ENCODE measurements around the gene DIPK2A. TPM values are rescaled to one million over a fixed set of nuclear protein-coding genes. Genes with fewer than 3 reads are reported as not detected.

The DIPK2A gene
- total RNA-seq, 1 donor, result 51.0 TPM

DNA sequence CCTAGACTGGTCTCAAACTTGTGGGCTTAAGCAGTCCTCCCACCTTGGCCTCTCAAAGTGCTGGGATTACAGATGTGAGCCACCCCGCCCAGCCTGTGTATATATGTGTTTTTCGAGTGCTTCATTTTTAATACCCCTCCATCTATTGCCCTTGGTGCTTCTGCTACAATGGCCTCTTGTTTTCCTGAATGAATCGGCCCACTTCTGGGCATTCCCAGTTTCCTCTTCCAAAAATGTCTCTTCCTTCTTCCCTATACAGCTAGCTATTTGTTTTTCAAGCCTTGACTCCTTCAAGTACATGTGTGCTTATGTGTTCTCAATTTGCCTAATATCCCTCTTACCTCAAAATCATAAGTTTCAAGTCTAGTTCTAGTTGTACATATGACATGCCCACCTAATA, 16.7 kb downstream of the DIPK2A start:
- DNase-seq (ENCODE audit: low read depth), result no peak
- no peak for TF ChIP-seq CTCF (IDR thresholded peaks at IDR 0.05; ENCODE audit: insufficient read depth, low read length)
- no peak overlapping the region for H3K4me3 ChIP-seq (ENCODE audit: low read depth, low read length)

- no peak overlapping the region for H3K4me3 ChIP-seq (ENCODE audit: low read depth, low read length)
- no peak for DNase-seq (ENCODE audit: low read depth)
- no peak for TF ChIP-seq CTCF (IDR thresholded peaks at IDR 0.05; ENCODE audit: insufficient read depth, low read length)
These were observed 17.8 kb downstream of the DIPK2A start for GRCh38 chr3:143989461-143989860.

DNA sequence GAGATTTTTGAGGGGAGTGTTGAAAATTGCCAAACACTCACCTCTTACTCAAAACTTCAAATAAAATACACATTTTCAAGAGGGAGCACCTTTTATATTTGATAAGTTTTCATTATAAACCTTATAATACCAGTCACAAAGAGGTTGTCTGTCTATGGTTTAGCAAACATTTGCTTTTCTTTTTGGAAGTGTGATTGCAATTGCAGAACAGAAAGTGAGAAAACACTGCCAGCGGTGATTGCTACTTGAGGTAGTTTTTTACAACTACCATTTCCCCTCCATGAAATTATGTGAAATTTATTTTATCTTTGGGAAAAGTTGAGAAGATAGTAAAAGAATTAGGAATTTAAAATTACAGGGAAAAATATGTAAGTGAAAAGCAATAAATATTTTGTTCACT, 20.1 kb downstream of the DIPK2A start:
- TF ChIP-seq CTCF (IDR thresholded peaks at IDR 0.05; ENCODE audit: insufficient read depth, low read length), result no peak
- DNase-seq (ENCODE audit: low read depth), result no peak
- H3K4me3 ChIP-seq (ENCODE audit: low read depth, low read length), result no peak overlapping the region

DNA sequence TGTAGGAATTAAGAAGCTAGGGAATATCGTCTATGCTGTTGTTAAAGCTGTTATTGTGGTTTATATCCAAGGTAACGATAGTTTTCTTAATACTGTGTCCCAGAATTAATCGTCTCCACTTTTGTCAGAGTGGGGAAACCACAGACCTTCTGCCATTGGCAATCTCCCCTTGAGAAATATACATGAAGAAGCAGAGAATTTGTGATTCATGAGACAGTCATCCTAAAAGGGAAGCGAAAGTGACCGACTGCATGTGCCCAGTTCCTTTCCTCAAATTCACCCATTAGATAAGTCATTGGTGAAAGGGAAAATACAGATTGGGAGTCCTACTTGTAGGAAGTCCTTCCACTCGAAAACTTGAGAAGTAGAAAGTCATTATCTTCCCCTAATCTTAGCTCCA, 26.6 kb downstream of the DIPK2A start:
- DNase-seq (ENCODE audit: low read depth), result peak; percentile 25
- no peak overlapping the region for H3K4me3 ChIP-seq (ENCODE audit: low read depth, low read length)
- TF ChIP-seq CTCF (IDR thresholded peaks at IDR 0.05; ENCODE audit: insufficient read depth, low read length), result no peak

GRCh38 chr3:144003051-144003450, 31.4 kb downstream of the DIPK2A start:
- no peak for DNase-seq (ENCODE audit: low read depth)
- no peak for TF ChIP-seq CTCF (IDR thresholded peaks at IDR 0.05; ENCODE audit: insufficient read depth, low read length)
- H3K4me3 ChIP-seq (ENCODE audit: low read depth, low read length), result no peak overlapping the region

- no peak overlapping the region for H3K4me3 ChIP-seq (ENCODE audit: low read depth, low read length)
- TF ChIP-seq CTCF (IDR thresholded peaks at IDR 0.05; ENCODE audit: insufficient read depth, low read length), result no peak
These were observed 38.7 kb downstream of the DIPK2A start for GRCh38 chr3:144010371-144010770.

GRCh38 chr3:144011251-144011799, 39.7 kb downstream of the DIPK2A start:
- peak; percentile 16 for DNase-seq (ENCODE audit: low read depth)

More at GRCh38 chr3:144010371-144010770, 38.7 kb downstream of the DIPK2A start:
- DNase-seq (ENCODE audit: low read depth), result no peak

More at GRCh38 chr3:144011251-144011799, 39.7 kb downstream of the DIPK2A start:
- no peak for TF ChIP-seq CTCF (IDR thresholded peaks at IDR 0.05; ENCODE audit: insufficient read depth, low read length)
- no peak overlapping the region for H3K4me3 ChIP-seq (ENCODE audit: low read depth, low read length)
